WTC11 (cell line): ENCODE results near the gene FNIP1. TPM values are rescaled to one million over a fixed set of nuclear protein-coding genes. Genes with fewer than 3 reads are reported as not detected.

Experiments
- ATAC-seq: fragments of 200-7000 bp; cut with Tn5 transposase; 2 replicates; pipeline ENCODE4 v1.10.0; 2021; ENCODE audit warnings: mild to moderate bottlenecking, moderate library complexity
- CTCF ChIA-PET: fragments of 300-600 bp; sonication (Branson Sonifier 250); formaldehyde crosslinking; loops from one replicate; lab custom pipeline; 2021; ENCODE audit warnings: antibody characterized with exemption; lab: Charles Lee
- POLR2A ChIA-PET: fragments of 350-600 bp; sonication (Branson Sonifier 250); formaldehyde crosslinking; loops from one replicate; lab custom pipeline; 2021; ENCODE audit warnings: antibody characterized with exemption; lab: Charles Lee
- DNase-seq: peaks from one replicate; pipeline ENCODE4 v3.0.0; 2021; ENCODE audit warnings: low spot score
- H3K27ac Mint-ChIP-seq: 2 replicates; pipeline ENCODE4 v1.8.0; 2021; ENCODE audit warnings: mixed read lengths
- H3K27me3 Mint-ChIP-seq: 2 replicates; pipeline ENCODE4 v1.8.0; 2021; ENCODE audit warnings: low read depth, mild to moderate bottlenecking, moderate library complexity, mixed read lengths
- H3K36me3 Mint-ChIP-seq: 2 replicates; pipeline ENCODE4 v1.8.0; 2021; ENCODE audit warnings: mixed read lengths
- H3K4me1 Mint-ChIP-seq: 2 replicates; pipeline ENCODE4 v1.8.0; 2022; ENCODE audit warnings: mixed read lengths
- H3K4me3 Mint-ChIP-seq: 2 replicates; pipeline ENCODE4 v1.8.0; 2021; ENCODE audit warnings: mild to moderate bottlenecking, moderate library complexity, mixed read lengths
- H3K9me3 Mint-ChIP-seq: 2 replicates; pipeline ENCODE4 v1.8.0; 2021; ENCODE audit warnings: mixed read lengths
- CBFB ChIP-seq: sonication (generic); formaldehyde crosslinking; IDR thresholded peaks from 2 replicates; pipeline ENCODE4 v1.8.1; 2022; ENCODE audit warnings: mild to moderate bottlenecking, low read depth, missing genetic modification reagents
- CREB1 ChIP-seq: sonication (generic); formaldehyde crosslinking; IDR thresholded peaks from 2 replicates; pipeline ENCODE4 v1.8.0; 2023; ENCODE audit warnings: mild to moderate bottlenecking, missing genetic modification reagents
- ELF4 ChIP-seq: sonication (generic); formaldehyde crosslinking; IDR thresholded peaks from 2 replicates; pipeline ENCODE4 v1.8.1; 2022; ENCODE audit warnings: low read depth, mild to moderate bottlenecking, moderate library complexity, missing genetic modification reagents
- EMX1 ChIP-seq: fragments of 250-450 bp; sonication (Bioruptor Pico); IDR thresholded peaks from 2 replicates; pipeline ENCODE4 v1.8.0; 2021; ENCODE audit warnings: mild to moderate bottlenecking
- ESRRA ChIP-seq: sonication (generic); formaldehyde crosslinking; IDR thresholded peaks from 2 replicates; pipeline ENCODE4 v1.8.1; 2022; ENCODE audit warnings: mild to moderate bottlenecking, missing genetic modification reagents, borderline replicate concordance
- FOXJ3 ChIP-seq: sonication (generic); formaldehyde crosslinking; IDR thresholded peaks from 2 replicates; pipeline ENCODE4 v1.9.0; 2021; ENCODE audit warnings: missing genetic modification reagents, mild to moderate bottlenecking, borderline replicate concordance
- MXD4 ChIP-seq: fragments of 250-450 bp; sonication (Bioruptor Pico); IDR thresholded peaks from 2 replicates; pipeline ENCODE4 v1.8.0; 2021; ENCODE audit warnings: mild to moderate bottlenecking, moderate library complexity, borderline replicate concordance
- MYBL2 ChIP-seq: sonication (generic); formaldehyde crosslinking; IDR thresholded peaks from 2 replicates; pipeline ENCODE4 v1.8.1; 2023; ENCODE audit warnings: mild to moderate bottlenecking, moderate library complexity, missing genetic modification reagents
- NR3C1 ChIP-seq: sonication (generic); formaldehyde crosslinking; conservative IDR thresholded peaks from 2 replicates; pipeline ENCODE4 v1.8.1; 2023; ENCODE audit warnings: low read depth, mild to moderate bottlenecking, missing genetic modification reagents
- SOX15 ChIP-seq: fragments of 250-450 bp; sonication (Bioruptor Pico); IDR thresholded peaks from 2 replicates; pipeline ENCODE4 v1.9.0; 2021; ENCODE audit warnings: mild to moderate bottlenecking
- TEAD4 ChIP-seq: sonication (generic); formaldehyde crosslinking; IDR thresholded peaks from 2 replicates; pipeline ENCODE4 v1.8.0; 2022; ENCODE audit warnings: mild to moderate bottlenecking, missing genetic modification reagents
- TP53 ChIP-seq: sonication (generic); formaldehyde crosslinking; IDR thresholded peaks from 2 replicates; pipeline ENCODE4 v1.8.1; 2023; ENCODE audit warnings: mild to moderate bottlenecking, missing genetic modification reagents
- ZNF263 ChIP-seq: sonication (generic); formaldehyde crosslinking; IDR thresholded peaks from 2 replicates; pipeline ENCODE4 v1.8.1; 2022; ENCODE audit warnings: low read depth, mild to moderate bottlenecking, moderate library complexity, missing genetic modification reagents
- total RNA-seq: library from RNA; stranded (reverse); gene quantifications from 3 replicates; pipeline ENCODE4 v1.2.3, GENCODE V29; 2021
- TF ChIP-seq, protein P1 (sequence below): fragments of 250-450 bp; sonication (Bioruptor Pico); IDR thresholded peaks from 2 replicates; pipeline ENCODE4 v1.9.0; 2021; ENCODE audit warnings: mild to moderate bottlenecking
- TF ChIP-seq, protein P2 (sequence below): fragments of 250-450 bp; sonication (Bioruptor Pico); IDR thresholded peaks from 2 replicates; pipeline ENCODE4 v2.1.2; 2022; ENCODE audit warnings: mild to moderate bottlenecking, moderate library complexity
- TF ChIP-seq, protein P3 (sequence below): sonication (generic); formaldehyde crosslinking; IDR thresholded peaks from 2 replicates; pipeline ENCODE4 v1.8.1; 2022; ENCODE audit warnings: mild to moderate bottlenecking, moderate library complexity, missing genetic modification reagents
- TF ChIP-seq, protein P4 (sequence below): sonication (generic); formaldehyde crosslinking; IDR thresholded peaks from 2 replicates; pipeline ENCODE4 v1.8.0; 2022; ENCODE audit warnings: mild to moderate bottlenecking, missing genetic modification reagents
- TF ChIP-seq, protein P5 (sequence below): fragments of 250-450 bp; sonication (Bioruptor Pico); IDR thresholded peaks from 2 replicates; pipeline ENCODE4 v1.9.0; 2021; ENCODE audit warnings: moderate library complexity, mild to moderate bottlenecking, inconsistent platforms, borderline replicate concordance
- TF ChIP-seq, protein P6 (sequence below): sonication (generic); formaldehyde crosslinking; IDR thresholded peaks from 2 replicates; pipeline ENCODE4 v1.8.0; 2022; ENCODE audit warnings: mild to moderate bottlenecking, missing genetic modification reagents
- TF ChIP-seq, protein P7 (sequence below): sonication (generic); formaldehyde crosslinking; conservative IDR thresholded peaks from 2 replicates; pipeline ENCODE4 v1.8.1; 2023; ENCODE audit warnings: mild to moderate bottlenecking, low read depth, missing genetic modification reagents, moderate library complexity

Gene FNIP1
- total RNA-seq, 1 experiment from 2014 or later, result 17.2 TPM

DNA sequence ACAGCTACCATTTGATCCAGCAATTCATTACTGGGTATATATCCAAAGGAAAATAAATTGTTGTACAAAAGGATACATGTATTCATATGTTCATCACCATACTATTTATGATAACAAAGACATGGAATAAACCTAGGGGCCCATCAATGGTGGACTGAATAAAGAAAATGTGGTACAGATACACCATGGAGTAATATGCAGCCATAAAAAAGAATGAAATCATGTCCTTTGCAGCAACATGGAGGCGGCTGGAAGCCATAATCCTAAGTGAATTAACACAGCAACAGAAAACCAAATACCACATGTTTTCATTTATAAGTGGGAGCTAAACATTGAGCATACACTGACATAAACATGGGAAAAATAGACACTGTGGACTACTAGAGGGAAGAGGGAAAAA lies 37.1 kb downstream of the FNIP1 start:
- peaks cover 14% of the 10 kb centered on the region for H3K9me3 Mint-ChIP-seq
- POLR2A ChIA-PET, result no interaction called here

DNA sequence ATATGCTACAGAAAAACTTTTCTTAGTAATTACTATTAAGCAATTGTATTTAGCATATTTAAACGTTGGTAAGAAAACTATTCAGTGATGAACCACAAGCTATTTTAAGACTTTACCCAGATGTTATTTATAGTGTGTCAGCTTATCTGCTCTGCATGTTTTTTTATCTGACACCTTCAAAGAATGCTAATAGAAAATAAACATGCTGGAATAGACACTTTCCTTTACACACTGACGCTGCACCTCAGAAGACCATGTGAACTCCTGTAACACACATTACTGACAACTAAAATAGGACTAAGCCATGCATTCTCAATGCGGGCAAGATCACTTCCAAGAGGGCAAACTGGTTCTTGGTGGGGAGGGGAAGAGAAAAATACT lies 38.3 kb downstream of the FNIP1 start:
- H3K27me3 Mint-ChIP-seq, result no peaks in the 10 kb centered on the region
- H3K36me3 Mint-ChIP-seq, result peaks cover 2% of the 10 kb centered on the region; the same call in 1 of the 2 replicates
- peaks cover 16% of the 10 kb centered on the region for H3K4me1 Mint-ChIP-seq
- ChIA-PET CTCF (no interaction called here), POLR2A (no interaction called here)
- DNase-seq (no peak), ATAC-seq (no peak)
- TF ChIP-seq NR3C1 (CRISPR knock-in tag) (no peak), ZNF263 (CRISPR knock-in tag) (no peak), FOXJ3 (no peak), CBFB (CRISPR knock-in tag) (no peak), MXD4 (CRISPR knock-in tag) (no peak), MYBL2 (CRISPR knock-in tag) (no peak), CREB1 (CRISPR knock-in tag) (no peak)
- TF ChIP-seq, protein P1, sequence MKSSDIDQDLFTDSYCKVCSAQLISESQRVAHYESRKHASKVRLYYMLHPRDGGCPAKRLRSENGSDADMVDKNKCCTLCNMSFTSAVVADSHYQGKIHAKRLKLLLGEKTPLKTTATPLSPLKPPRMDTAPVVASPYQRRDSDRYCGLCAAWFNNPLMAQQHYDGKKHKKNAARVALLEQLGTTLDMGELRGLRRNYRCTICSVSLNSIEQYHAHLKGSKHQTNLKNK (CRISPR knock-in tag), result no peak
- TF ChIP-seq, protein P2, sequence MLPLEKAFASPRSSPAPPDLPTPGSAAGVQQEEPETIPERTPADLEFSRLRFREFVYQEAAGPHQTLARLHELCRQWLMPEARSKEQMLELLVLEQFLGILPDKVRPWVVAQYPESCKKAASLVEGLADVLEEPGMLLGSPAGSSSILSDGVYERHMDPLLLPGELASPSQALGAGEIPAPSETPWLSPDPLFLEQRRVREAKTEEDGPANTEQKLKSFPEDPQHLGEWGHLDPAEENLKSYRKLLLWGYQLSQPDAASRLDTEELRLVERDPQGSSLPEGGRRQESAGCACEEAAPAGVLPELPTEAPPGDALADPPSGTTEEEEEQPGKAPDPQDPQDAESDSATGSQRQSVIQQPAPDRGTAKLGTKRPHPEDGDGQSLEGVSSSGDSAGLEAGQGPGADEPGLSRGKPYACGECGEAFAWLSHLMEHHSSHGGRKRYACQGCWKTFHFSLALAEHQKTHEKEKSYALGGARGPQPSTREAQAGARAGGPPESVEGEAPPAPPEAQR (CRISPR knock-in tag), result no peak
- TF ChIP-seq, protein P3, sequence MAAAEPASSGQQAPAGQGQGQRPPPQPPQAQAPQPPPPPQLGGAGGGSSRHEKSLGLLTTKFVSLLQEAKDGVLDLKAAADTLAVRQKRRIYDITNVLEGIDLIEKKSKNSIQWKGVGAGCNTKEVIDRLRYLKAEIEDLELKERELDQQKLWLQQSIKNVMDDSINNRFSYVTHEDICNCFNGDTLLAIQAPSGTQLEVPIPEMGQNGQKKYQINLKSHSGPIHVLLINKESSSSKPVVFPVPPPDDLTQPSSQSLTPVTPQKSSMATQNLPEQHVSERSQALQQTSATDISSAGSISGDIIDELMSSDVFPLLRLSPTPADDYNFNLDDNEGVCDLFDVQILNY (CRISPR knock-in tag), result no peak
- TF ChIP-seq, protein P4, sequence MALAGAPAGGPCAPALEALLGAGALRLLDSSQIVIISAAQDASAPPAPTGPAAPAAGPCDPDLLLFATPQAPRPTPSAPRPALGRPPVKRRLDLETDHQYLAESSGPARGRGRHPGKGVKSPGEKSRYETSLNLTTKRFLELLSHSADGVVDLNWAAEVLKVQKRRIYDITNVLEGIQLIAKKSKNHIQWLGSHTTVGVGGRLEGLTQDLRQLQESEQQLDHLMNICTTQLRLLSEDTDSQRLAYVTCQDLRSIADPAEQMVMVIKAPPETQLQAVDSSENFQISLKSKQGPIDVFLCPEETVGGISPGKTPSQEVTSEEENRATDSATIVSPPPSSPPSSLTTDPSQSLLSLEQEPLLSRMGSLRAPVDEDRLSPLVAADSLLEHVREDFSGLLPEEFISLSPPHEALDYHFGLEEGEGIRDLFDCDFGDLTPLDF (CRISPR knock-in tag), result no peak
- H3K9me3 Mint-ChIP-seq, result peaks cover 5% of the 10 kb centered on the region
- H3K4me3 Mint-ChIP-seq, result no peak overlapping the region
- H3K27ac Mint-ChIP-seq, result no peak overlapping the region; the same call in 1 of the 2 replicates

More for the DNA sequence above, 37.1 kb downstream of the FNIP1 start:
- Mint-ChIP-seq H3K36me3 (peaks cover 8% of the 10 kb centered on the region), H3K27ac (no peak overlapping the region), H3K4me3 (no peak overlapping the region), H3K27me3 (no peaks in the 10 kb centered on the region), H3K4me1 (peaks cover 16% of the 10 kb centered on the region)
- ATAC-seq (no peak), DNase-seq (no peak)
- no peak for TF ChIP-seq TP53 (CRISPR knock-in tag)
- TF ChIP-seq, protein P5, sequence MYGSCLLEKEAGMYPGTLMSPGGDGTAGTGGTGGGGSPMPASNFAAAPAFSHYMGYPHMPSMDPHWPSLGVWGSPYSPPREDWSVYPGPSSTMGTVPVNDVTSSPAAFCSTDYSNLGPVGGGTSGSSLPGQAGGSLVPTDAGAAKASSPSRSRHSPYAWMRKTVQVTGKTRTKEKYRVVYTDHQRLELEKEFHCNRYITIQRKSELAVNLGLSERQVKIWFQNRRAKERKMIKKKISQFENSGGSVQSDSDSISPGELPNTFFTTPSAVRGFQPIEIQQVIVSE (CRISPR knock-in tag), result no peak
- CTCF ChIA-PET, result no interaction called here

DNA sequence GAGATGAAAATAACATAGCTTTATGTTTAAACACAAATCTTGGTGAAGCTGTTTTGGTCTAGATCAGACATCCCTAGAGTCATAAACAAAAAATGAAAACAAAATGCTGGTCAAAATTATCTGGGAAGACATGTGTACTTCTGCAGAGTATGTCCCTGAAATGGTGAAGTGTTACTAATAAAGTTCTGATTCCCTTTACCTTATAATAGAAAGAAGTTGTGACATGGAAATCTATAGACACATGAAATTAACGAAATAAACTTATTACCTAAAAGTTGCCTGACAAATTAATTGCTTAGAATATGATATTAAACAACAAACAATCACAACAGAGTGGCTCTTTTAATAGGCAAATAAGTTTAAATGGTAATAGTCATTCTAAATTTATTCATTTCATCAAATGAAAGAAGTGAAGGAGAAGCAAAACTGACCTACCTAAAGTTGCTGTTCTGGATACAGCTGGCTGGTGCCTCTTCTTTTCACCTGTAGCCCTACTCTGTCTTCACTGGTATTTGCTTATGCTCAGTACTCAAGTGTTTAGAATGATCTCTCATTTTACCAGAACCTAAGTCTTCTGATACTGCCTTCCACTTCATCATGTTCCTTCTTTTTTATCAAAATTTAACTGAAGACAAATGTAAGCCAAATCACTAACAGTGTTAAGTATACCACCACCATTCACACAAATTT lies 38.8 kb downstream of the FNIP1 start:
- H3K27ac Mint-ChIP-seq, result no peak overlapping the region
- H3K36me3 Mint-ChIP-seq, result peaks cover 6% of the 10 kb centered on the region; the same call in 1 of the 2 replicates
- POLR2A ChIA-PET, result interaction anchor here (0.7 kb wide), 1 partner anchor 179 kb away, joined by 4 read pairs; no protein-coding TSS in a partner anchor

More for the DNA sequence above, 38.8 kb downstream of the FNIP1 start:
- peaks cover 9% of the 10 kb centered on the region for H3K9me3 Mint-ChIP-seq
- peaks cover 16% of the 10 kb centered on the region for H3K4me1 Mint-ChIP-seq
- ATAC-seq (no peak), DNase-seq (no peak)
- no peak overlapping the region for H3K4me3 Mint-ChIP-seq
- no peak for TF ChIP-seq EMX1
- TF ChIP-seq, protein P6, sequence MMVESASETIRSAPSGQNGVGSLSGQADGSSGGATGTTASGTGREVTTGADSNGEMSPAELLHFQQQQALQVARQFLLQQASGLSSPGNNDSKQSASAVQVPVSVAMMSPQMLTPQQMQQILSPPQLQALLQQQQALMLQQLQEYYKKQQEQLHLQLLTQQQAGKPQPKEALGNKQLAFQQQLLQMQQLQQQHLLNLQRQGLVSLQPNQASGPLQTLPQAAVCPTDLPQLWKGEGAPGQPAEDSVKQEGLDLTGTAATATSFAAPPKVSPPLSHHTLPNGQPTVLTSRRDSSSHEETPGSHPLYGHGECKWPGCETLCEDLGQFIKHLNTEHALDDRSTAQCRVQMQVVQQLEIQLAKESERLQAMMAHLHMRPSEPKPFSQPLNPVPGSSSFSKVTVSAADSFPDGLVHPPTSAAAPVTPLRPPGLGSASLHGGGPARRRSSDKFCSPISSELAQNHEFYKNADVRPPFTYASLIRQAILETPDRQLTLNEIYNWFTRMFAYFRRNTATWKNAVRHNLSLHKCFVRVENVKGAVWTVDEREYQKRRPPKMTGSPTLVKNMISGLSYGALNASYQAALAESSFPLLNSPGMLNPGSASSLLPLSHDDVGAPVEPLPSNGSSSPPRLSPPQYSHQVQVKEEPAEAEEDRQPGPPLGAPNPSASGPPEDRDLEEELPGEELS (CRISPR knock-in tag), result no peak
- no peak for TF ChIP-seq TEAD4
- TF ChIP-seq, protein P7, sequence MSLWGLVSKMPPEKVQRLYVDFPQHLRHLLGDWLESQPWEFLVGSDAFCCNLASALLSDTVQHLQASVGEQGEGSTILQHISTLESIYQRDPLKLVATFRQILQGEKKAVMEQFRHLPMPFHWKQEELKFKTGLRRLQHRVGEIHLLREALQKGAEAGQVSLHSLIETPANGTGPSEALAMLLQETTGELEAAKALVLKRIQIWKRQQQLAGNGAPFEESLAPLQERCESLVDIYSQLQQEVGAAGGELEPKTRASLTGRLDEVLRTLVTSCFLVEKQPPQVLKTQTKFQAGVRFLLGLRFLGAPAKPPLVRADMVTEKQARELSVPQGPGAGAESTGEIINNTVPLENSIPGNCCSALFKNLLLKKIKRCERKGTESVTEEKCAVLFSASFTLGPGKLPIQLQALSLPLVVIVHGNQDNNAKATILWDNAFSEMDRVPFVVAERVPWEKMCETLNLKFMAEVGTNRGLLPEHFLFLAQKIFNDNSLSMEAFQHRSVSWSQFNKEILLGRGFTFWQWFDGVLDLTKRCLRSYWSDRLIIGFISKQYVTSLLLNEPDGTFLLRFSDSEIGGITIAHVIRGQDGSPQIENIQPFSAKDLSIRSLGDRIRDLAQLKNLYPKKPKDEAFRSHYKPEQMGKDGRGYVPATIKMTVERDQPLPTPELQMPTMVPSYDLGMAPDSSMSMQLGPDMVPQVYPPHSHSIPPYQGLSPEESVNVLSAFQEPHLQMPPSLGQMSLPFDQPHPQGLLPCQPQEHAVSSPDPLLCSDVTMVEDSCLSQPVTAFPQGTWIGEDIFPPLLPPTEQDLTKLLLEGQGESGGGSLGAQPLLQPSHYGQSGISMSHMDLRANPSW (CRISPR knock-in tag), result no peak
- TF ChIP-seq SOX15 (CRISPR knock-in tag), result no peak
- TF ChIP-seq ELF4 (CRISPR knock-in tag), result no peak
- no peak for TF ChIP-seq ESRRA (CRISPR knock-in tag)
- CTCF ChIA-PET, result no interaction called here
- H3K27me3 Mint-ChIP-seq, result no peaks in the 10 kb centered on the region
